Astrocyte (in vitro differentiated cells and primary cell): Measurements from ENCODE around the gene MFAP2. TPM values are rescaled to one million over a fixed set of nuclear protein-coding genes. Genes with fewer than 3 reads are reported as not detected.
A peak's percentile ranks its signal among the peaks of the same experiment; 100 is the strongest.

Experiments used
- DNase-seq: peaks from one replicate; pipeline ENCODE4 v3.0.0-alpha.2; 2010; ENCODE audit warnings: low read depth
- FAIRE-seq: peaks from 2 replicates; lab custom pipeline; 2011; peaks lifted over from hg19 to GRCh38; lab: Jason Lieb, UNC
- H2AFZ ChIP-seq: 2 replicates; pipeline ENCODE4 v1.6.0; 2012; ENCODE audit warnings: low read depth, low read length, inconsistent platforms
- H3K27ac ChIP-seq: 2 replicates; pipeline ENCODE4 v1.5.1; 2011; ENCODE audit warnings: low read depth, low read length, inconsistent platforms
- H3K27me3 ChIP-seq: 2 replicates; pipeline ENCODE4 v1.6.0; 2011; ENCODE audit warnings: low read length, inconsistent platforms; ENCODE audit not compliant: insufficient read depth
- H3K36me3 ChIP-seq: 2 replicates; pipeline ENCODE4 v1.5.1; 2011; ENCODE audit warnings: low read length, inconsistent platforms; ENCODE audit not compliant: insufficient read depth
- H3K4me1 ChIP-seq: 2 replicates; pipeline ENCODE4 v1.5.1; 2011; ENCODE audit warnings: low read length, inconsistent platforms; ENCODE audit not compliant: insufficient read depth
- H3K4me2 ChIP-seq: 2 replicates; pipeline ENCODE4 v1.6.0; 2012; ENCODE audit warnings: low read length, inconsistent platforms
- H3K4me3 ChIP-seq: 2 replicates; pipeline ENCODE4 v1.5.1; 2011; ENCODE audit warnings: low read depth, mild to moderate bottlenecking, low read length, inconsistent platforms; ENCODE audit not compliant: insufficient read depth
- H3K79me2 ChIP-seq: 2 replicates; pipeline ENCODE4 v1.6.0; 2012; ENCODE audit warnings: mild to moderate bottlenecking, low read length, inconsistent platforms; ENCODE audit not compliant: insufficient read depth
- H3K9ac ChIP-seq: 2 replicates; pipeline ENCODE4 v1.6.0; 2012; ENCODE audit warnings: mild to moderate bottlenecking, low read length, inconsistent platforms
- H3K9me3 ChIP-seq: 2 replicates; pipeline ENCODE4 v1.5.1; 2012; ENCODE audit warnings: low read depth, mild to moderate bottlenecking, low read length, inconsistent platforms; ENCODE audit not compliant: insufficient read depth
- H4K20me1 ChIP-seq: 2 replicates; pipeline ENCODE4 v1.6.0; 2012; ENCODE audit warnings: low read length, inconsistent platforms; ENCODE audit not compliant: insufficient read depth
- H3K27ac Mint-ChIP-seq: one replicate; pipeline ENCODE4 v1.8.0; 2021; ENCODE audit warnings: mild to moderate bottlenecking, mixed read lengths; ENCODE audit not compliant: unreplicated experiment
- H3K27me3 Mint-ChIP-seq: one replicate; pipeline ENCODE4 v1.8.0; 2021; ENCODE audit warnings: low read depth, mixed read lengths; ENCODE audit not compliant: unreplicated experiment
- H3K36me3 Mint-ChIP-seq: one replicate; pipeline ENCODE4 v1.8.0; 2021; ENCODE audit warnings: low read depth, mixed read lengths; ENCODE audit not compliant: unreplicated experiment
- H3K4me1 Mint-ChIP-seq: one replicate; pipeline ENCODE4 v1.8.0; 2021; ENCODE audit warnings: low read depth, mixed read lengths; ENCODE audit not compliant: unreplicated experiment
- H3K4me3 Mint-ChIP-seq: one replicate; pipeline ENCODE4 v1.8.0; 2021; ENCODE audit warnings: mild to moderate bottlenecking, moderate library complexity, mixed read lengths; ENCODE audit not compliant: unreplicated experiment
- H3K9me3 Mint-ChIP-seq: one replicate; pipeline ENCODE4 v1.8.0; 2021; ENCODE audit warnings: mild to moderate bottlenecking, mixed read lengths; ENCODE audit not compliant: unreplicated experiment
- EZH2 ChIP-seq: IDR thresholded peaks from 2 replicates; pipeline ENCODE4 v1.6.1; 2012; ENCODE audit warnings: mild to moderate bottlenecking, low read length, inconsistent platforms; ENCODE audit not compliant: insufficient read depth
- total RNA-seq: library from RNA; stranded (reverse); gene quantifications from 2 replicates; pipeline ENCODE4 v1.2.1, GENCODE V29; 2021
- TF ChIP-seq, protein P1 (sequence below): IDR thresholded peaks from 2 replicates; pipeline ENCODE4 v1.5.1; 2011; ENCODE audit warnings: low read depth, mild to moderate bottlenecking, inconsistent platforms, low read length, moderate library complexity; ENCODE audit not compliant: insufficient read depth

MFAP2 gene
- total RNA-seq, 1 donor from 2014 or later = 121 TPM

DNA sequence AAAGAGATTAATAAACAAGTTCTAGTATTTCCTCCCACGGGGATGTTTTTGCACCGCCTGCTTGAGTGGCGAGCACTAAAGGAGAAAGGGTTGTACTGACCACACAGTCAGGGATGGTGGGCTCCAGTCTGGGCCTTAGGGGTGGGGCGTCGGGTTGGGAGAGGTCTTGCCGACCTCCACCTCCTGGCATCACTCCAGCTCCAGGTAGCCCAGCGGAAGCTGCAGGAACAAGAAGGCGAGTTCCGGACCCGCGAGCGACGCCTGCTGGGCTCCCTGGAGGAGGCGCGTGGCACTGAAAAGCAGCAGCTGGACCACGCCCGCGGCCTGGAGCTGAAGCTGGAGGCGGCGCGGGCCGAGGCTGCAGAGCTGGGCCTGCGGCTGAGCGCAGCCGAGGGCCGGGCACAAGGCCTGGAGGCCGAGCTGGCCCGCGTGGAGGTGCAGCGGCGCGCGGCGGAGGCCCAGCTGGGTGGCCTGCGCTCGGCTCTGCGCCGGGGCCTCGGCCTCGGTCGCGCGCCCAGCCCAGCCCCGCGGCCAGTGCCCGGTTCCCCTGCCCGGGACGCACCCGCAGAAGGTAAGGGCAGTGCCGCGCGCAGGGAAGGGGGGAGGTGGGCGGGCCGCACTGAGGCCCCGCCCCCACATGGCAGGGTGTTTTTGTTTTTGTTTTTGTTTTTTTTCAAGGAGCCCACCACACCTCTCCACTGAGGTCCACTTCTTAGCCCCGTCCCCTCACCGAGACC, 19.7 kb downstream of the MFAP2 start:
- no peak overlapping the region for H3K27ac ChIP-seq
- H4K20me1 ChIP-seq = no peaks in the 10 kb centered on the region
- peak overlapping the region; percentile 83 for H3K4me2 ChIP-seq
- H3K9me3 ChIP-seq = no peaks in the 10 kb centered on the region
- H3K4me1 Mint-ChIP-seq = peaks cover 9% of the 10 kb centered on the region
- FAIRE-seq (no peak), DNase-seq (peak; percentile 63)
- no peaks in the 10 kb centered on the region for H3K9me3 Mint-ChIP-seq
- peak overlapping the region; percentile 69 for H3K9ac ChIP-seq
- peak overlapping the region; percentile 37 for H3K4me3 ChIP-seq
- H2AFZ ChIP-seq = peak overlapping the region; percentile 35
- peak overlapping the region; percentile 66 for H3K27ac Mint-ChIP-seq
- peaks cover 5% of the 10 kb centered on the region for H3K4me1 ChIP-seq
- H3K4me3 Mint-ChIP-seq = peak overlapping the region; percentile 82
- H3K27me3 ChIP-seq = no peaks in the 10 kb centered on the region
- no peaks in the 10 kb centered on the region for H3K36me3 ChIP-seq
- H3K79me2 ChIP-seq = no peaks in the 10 kb centered on the region
- peaks cover 10% of the 10 kb centered on the region for H3K36me3 Mint-ChIP-seq
- TF ChIP-seq, protein P1, sequence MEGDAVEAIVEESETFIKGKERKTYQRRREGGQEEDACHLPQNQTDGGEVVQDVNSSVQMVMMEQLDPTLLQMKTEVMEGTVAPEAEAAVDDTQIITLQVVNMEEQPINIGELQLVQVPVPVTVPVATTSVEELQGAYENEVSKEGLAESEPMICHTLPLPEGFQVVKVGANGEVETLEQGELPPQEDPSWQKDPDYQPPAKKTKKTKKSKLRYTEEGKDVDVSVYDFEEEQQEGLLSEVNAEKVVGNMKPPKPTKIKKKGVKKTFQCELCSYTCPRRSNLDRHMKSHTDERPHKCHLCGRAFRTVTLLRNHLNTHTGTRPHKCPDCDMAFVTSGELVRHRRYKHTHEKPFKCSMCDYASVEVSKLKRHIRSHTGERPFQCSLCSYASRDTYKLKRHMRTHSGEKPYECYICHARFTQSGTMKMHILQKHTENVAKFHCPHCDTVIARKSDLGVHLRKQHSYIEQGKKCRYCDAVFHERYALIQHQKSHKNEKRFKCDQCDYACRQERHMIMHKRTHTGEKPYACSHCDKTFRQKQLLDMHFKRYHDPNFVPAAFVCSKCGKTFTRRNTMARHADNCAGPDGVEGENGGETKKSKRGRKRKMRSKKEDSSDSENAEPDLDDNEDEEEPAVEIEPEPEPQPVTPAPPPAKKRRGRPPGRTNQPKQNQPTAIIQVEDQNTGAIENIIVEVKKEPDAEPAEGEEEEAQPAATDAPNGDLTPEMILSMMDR = peak; percentile 34
- no peak for TF ChIP-seq EZH2
- no peaks in the 10 kb centered on the region for H3K27me3 Mint-ChIP-seq

DNA sequence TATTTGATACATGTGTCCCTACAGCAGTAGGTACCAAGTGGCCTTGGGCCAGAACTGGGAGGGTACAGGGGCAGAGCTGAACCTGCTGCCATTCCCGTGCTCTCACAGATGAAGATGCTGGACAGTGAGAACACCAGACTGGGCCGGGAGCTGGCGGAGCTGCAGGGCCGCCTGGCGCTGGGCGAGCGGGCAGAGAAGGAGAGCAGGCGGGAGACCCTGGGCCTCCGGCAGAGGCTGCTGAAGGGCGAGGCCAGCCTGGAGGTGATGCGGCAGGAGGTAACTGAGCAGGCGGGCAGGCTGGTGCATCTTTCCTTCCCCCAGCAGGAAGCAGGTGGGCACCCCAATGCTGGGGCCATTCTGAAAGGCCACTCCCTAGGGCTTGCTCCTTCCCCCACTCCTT, 21.9 kb downstream of the MFAP2 start:
- Histone ChIP-seq H3K4me1 (no peaks in the 10 kb centered on the region), H3K27me3 (no peaks in the 10 kb centered on the region), H3K27ac (no peak overlapping the region), H4K20me1 (no peaks in the 10 kb centered on the region), H3K36me3 (no peaks in the 10 kb centered on the region), H2AFZ (no peak overlapping the region), H3K4me3 (no peak overlapping the region), H3K9ac (no peak overlapping the region), H3K9me3 (no peaks in the 10 kb centered on the region), H3K79me2 (no peaks in the 10 kb centered on the region), H3K4me2 (no peak overlapping the region)
- Mint-ChIP-seq H3K4me1 (peaks cover 2% of the 10 kb centered on the region), H3K27ac (no peak overlapping the region), H3K36me3 (peaks cover 2% of the 10 kb centered on the region), H3K4me3 (no peak overlapping the region), H3K9me3 (no peaks in the 10 kb centered on the region), H3K27me3 (no peaks in the 10 kb centered on the region)
- no peak for FAIRE-seq
- TF ChIP-seq, protein P1 = no peak
- TF ChIP-seq EZH2 = no peak
- no peak for DNase-seq

DNA sequence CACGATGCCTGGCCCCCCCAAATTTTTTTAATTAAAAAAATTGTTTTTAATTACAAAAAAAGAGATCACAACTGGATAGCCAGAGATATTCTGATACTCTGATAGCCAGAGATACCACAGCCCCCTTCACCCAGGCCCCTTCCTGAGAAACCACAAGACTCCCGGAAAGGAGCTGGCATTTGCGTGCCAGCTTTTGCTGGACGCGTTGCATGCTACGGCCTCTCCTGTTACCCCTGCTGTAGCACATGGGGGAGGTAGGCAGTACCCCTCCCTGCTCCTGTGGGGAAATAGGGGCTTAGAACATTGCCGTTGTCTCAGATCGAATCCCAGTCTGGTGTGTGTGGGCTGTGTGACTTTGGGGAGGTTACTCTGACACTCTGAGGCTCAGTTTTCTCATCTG, 22.7 kb downstream of the MFAP2 start:
- Histone ChIP-seq H3K4me1 (no peaks in the 10 kb centered on the region), H3K4me3 (no peak overlapping the region), H3K27me3 (no peaks in the 10 kb centered on the region), H3K79me2 (no peaks in the 10 kb centered on the region), H3K9me3 (no peaks in the 10 kb centered on the region), H3K36me3 (no peaks in the 10 kb centered on the region), H3K4me2 (no peak overlapping the region), H3K9ac (no peak overlapping the region), H3K27ac (no peak overlapping the region), H4K20me1 (no peaks in the 10 kb centered on the region), H2AFZ (no peak overlapping the region)
- TF ChIP-seq, protein P1 = no peak
- no peak for TF ChIP-seq EZH2
- H3K27me3 Mint-ChIP-seq = no peaks in the 10 kb centered on the region
- H3K36me3 Mint-ChIP-seq = peaks cover 2% of the 10 kb centered on the region
- no peak for DNase-seq
- peaks cover 2% of the 10 kb centered on the region for H3K4me1 Mint-ChIP-seq
- H3K27ac Mint-ChIP-seq = no peak overlapping the region
- no peak overlapping the region for H3K4me3 Mint-ChIP-seq
- no peak for FAIRE-seq
- H3K9me3 Mint-ChIP-seq = no peaks in the 10 kb centered on the region
